Hindlimb muscle (tissue), 1 donor: ENCODE results near the gene C19orf33. TPM values are rescaled to one million over a fixed set of nuclear protein-coding genes. Genes with fewer than 3 reads are reported as not detected.
"Not testable (repeated sequence)": the region's sequence is repeated elsewhere in the genome, so short reads cannot be mapped to it uniquely, and the experiment has no call there.

Experiments used
- DNase-seq: peaks from one replicate; pipeline ENCODE4 v3.0.0-alpha.2; 2013
- polyA plus RNA-seq: library from polyadenylated mRNA; unstranded; fragments of 120-200 nt; gene quantifications from one replicate; pipeline ENCODE4 v1.2.1, GENCODE V29; 2013; ENCODE audit not compliant: insufficient read length

Gene C19orf33
- not detected for polyA plus RNA-seq

DNA sequence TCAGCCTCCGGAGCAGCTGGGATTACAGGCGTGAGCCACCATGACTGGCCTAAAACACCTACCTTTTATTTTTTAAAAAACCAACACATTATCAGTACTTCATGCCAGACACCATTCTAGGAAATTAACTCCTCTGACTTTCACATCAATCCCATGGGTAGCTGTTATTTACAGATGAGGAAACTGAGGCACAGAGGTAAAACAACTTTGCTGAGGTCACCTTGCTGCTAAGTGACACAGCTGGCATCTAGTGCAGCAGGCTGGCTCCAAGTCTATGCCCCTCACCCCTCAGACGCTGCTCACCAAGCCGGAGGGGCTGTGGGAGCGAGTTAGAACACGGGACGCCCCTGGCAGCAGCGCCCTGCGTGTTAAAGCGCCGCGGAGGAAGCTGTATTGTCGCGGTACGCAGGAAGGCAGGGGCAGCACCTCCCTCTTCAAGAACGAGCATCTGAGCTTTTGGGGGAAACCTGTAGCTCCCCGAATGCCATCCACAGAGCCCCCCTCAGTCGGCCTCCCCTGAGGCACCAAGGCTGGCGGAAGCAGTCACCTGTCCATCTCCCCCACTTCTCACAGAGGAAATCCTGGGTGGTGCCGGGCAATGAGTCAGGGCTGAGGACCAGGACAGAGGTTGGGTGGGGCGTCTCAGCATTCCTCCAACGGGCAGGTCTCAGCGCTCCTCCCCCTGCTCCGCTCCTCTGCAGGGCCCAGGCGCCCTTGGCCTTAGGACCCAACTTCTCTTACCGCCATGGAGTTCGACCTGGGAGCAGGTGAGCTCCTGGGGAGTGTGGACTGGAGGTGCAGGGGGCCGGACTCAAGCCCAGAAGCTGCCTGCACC, at the start of gene C19orf33:
TSS of gene C19orf33 (plus strand) at position 735 of the 835 bp plus-strand sequence. CDS start at position 746, 11 bp downstream.
- DNase-seq, result no peak

DNA sequence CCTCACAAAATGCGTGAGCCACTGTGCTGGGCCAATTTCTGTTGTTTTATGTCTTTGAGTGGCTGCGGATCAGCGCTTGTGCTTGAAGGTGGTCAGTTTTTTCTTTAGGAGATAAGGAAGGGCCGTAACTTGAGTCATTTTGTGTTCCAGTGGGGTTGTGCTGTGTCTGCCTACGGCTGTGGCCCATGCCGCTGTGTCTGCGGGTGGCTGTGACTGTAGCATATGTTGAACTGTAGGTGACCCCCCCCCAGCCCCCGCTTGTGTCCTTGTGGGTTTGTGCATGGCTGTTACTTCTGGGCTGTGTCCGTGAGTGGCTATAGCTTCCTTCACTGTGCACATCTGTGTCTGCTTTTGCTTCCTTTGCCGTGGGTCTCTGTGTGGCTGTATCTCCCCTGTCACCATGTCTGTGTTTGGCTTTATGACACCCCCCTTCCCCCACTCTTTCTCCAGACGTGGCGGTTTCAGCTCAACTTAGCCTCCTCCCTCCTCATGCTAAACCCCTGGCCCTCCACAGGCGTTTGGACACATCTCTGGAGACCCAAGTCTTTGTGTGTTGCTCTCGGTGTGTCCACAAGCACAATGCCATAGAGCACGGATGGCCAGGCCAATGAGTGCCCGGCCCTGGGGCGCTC, 48.6 kb upstream of the C19orf33 start:
- DNase-seq, result no peak

DNA sequence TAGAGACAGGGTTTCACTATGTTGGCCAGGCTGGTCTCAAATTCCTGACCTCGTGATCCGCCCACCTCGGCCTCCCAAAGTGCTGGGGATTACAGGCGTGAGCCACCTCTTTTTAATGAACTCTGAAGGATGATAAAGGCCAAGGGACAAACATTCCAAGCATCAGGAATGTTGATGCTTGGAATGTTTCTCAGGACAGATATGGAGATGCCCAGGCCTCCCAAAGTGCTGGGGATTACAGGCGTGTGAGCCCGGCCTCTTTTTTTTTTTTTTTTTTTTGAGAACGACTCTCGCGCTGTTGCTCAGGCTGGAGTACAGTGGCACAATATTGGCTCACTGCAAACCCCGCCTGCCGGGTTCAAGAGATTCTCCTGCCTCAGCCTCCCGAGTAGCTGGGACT, 42.1 kb upstream of the C19orf33 start:
- not testable (repeated sequence) for DNase-seq

DNA sequence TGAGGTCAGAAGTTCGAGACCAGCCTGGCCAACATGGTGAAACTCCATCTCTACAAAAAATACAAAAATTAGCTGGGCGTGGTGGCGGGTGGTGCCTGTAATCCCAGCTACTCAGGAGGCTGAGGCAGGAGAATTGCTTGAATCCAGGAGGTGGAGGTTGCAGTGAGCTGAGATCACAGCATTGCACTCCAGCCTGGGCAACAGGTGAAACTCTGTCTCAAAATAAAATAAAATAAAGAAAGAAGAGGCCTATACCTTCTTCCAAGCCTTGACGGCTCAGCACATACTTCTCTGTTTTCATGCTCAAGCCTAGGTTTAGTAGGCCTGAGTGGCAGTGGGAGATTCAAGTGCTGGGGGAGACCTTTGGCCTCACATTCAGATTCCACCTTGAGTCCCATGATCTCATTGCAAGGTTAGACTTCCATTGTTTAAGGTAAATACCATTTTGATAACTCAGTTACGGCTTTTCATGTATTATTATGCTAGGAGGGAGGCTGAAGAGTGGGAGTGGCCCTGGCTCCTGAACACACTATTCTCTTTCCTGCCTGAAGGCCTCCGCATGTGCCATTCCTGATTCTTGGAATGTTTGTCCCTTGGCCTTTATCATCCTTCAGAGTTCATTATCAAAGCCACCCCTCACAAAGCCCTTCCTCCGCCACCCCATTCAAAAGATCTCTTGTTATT, 41.3 kb upstream of the C19orf33 start:
- DNase-seq, result no peak

DNA sequence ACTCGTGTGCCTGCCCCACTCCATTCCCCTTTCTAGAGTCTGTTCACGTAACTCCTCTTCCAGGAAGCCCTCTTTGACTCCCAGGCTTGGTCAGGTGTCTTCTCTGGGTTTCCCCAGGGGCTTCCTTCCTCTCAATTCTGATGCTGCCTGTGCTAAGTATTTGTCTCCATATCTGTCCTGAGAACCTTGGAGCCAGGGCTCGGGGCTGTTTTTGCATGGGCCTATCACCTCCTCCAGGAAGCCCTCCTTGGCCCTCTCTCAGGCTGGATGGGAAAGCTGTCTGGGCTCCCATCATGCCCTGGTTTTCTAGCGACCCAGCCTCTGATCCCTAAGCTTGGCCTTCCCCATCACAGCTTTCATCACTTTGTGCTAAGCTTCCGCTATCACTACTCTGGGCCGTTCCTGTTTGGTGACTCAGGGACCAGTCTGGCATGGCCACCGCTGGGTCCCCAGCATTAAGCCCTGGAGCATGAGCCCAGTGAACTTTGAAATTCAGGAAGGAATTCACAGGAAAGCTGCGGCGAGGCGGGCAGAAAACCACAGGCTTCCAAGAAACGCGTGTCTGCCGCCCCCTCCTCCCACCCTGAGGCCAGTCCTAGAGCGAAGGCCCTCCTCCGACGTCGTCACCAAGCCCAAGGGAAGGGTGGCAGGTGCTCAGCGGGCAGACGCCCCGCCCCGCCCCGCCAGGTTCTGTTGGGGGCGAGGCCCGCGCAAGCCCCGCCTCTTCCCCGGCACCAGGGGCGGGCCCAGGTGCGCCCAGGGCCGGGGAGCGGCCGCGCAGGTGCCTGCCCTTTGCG, 40.2 kb upstream of the C19orf33 start:
- no peak for DNase-seq

DNA sequence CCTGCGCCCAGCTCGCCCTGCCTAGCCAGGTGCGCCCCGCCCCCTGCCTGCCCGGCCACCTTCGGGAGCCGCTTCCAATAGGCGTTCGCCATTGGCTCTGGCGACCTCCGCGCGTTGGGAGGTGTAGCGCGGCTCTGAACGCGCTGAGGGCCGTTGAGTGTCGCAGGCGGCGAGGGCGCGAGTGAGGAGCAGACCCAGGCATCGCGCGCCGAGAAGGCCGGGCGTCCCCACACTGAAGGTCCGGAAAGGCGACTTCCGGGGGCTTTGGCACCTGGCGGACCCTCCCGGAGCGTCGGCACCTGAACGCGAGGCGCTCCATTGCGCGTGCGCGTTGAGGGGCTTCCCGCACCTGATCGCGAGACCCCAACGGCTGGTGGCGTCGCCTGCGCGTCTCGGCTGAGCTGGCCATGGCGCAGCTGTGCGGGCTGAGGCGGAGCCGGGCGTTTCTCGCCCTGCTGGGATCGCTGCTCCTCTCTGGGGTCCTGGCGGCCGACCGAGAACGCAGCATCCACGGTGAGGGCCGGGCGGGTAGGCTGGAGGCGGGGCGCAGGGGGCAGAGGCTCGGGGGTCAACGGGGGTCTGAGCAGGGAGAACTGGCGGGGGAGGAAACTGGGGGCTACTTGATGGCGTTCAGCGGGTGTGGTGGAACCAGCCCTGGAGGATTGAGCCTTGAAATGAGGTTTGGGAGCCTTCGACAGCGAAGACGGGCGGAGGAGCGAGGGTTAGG, 39.4 kb upstream of the C19orf33 start, which contains the start of gene SPINT2:
TSS of gene SPINT2 (plus strand) at position 88 of the 727 bp plus-strand sequence. CDS start at position 408, 320 bp downstream.
- DNase-seq, result no peak

DNA sequence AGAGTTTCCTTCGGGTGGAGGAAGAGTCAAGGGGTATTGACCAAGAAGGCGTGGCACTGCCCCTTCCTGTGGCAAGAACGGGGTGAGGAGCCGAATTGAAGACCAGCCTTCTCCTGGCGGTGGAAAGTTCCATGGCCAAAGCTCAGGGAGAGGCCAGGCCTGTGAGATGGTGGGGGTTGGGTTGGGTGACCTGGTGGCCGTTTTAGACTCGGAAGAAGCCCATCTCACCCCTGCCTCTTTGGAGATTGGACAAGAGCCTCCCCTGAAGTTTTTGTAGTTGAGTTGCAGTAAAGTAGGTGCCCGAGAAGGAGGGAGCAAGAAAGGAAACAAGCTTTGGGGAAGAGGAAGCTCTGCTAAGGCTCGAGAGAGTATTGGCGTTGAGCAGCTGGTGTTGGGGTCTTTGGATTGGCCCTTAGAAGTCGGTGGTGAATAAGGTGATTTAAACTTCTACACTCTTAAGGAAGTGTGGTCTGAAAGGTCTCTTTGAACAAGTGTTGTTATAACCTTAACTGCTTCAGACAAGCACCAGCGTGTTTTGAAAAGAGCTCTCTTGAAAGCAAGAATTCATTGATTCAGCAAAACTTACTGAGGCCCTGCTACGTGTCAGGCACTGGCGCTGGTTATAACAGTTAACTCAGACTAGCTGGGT, 38.7 kb upstream of the C19orf33 start:
- no peak for DNase-seq

DNA sequence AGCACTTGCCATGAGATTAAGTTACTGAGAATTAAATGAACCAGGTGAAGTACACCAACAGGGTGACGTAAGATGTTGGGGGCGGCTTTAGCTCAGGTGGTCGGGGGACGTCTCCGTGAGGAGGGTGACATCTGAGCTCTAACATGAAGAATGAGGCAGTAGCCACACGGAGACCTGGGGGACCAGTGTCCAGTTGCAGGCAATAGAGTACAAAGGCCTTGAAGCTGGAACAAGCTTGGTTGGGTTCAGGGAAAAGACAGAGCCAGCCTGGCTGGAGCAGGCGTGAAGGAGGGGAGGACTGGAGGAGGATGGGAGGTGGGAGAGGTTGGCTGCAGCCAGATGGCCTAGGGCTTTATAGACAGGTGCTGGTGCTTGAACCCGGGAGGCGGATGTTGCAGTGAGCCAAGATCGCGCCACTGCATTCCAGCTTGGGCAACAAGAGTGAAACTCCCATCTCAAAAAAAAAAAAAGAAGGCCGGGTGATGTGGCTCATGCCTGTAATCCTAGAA, 38.1 kb upstream of the C19orf33 start:
- no peak for DNase-seq

DNA sequence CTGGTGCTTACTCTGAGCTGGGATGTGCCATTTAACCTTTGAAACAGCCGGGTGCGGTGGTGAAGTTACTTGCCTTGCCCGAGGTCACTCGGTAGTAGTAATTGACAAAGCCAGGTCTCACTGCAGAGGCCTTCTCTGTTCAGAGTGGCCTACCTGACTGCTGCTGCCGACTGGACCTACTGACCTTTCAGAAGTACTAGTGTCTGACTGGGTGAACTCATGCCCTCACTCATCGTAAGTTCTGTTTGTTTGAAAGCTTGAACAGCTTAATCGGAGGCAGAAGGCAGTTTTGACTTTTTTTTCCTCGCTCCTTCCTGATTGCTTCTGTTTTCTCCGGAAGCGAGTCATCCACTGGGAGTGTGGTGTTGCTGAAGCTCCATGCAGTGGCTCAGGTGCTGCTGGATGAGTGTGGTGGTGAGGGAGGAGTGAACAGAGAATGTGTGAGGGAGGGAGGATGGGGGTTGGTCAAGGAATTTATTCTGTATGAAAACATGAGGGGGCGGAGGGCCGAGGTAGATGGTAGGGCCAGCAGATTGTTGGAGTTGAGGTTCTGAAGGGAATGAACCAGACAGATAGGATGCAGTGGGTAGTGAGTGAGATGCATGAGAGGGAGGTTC, 37.0 kb upstream of the C19orf33 start:
- no peak for DNase-seq

DNA sequence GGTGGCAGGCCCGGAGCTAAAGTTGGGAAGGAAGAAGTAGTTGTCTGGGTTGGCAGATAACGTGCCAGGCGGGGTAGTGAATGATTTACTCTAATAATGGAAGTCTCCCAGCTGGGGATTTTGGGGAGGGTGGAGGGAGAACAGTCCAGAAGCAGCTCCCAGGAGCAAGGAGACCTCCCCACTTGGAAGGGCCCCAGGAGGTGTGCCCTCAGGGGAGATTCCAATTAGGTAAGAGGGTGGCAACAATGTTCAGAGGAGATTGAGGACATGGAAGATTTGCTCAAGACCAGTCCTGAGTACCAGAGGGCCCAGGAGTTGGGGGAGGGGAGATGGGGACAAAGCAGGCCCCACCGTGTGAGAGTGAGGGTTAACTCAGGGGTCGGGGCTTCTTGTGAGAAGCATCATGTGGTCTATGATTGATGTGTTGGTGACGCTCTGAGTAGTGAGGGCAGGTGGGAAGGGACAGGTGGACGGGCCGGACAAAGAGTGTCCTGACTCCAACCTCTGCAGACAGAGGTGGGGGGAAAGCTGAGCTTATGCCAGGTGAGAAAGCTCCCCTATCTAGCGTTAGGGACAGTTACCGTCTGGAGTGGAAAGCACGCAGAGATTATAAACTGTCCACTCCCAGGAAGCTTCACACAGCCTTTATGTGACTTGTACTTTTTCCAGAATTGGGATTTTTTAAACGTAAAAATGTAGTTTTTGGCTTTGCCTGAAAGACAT, 36.1 kb upstream of the C19orf33 start:
- no peak for DNase-seq

DNA sequence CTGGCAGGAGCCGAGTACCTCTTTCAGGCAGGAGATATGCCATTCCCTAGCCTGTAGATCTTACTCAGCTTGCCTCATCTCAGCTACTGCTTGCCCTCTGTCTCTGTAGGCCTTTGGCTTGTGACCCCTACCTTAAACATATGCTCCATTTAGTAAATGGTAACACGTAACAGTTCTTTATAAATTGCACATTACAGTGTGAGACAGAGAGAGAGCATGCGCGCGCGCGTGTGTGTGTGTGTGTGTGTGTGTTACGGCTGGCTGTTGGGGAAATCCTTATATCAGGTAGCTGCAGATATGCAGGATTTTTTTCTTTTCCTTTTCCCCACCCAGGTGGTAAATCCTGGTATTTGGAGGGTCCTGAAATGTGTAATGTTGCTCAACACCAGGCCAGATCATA, 35.5 kb upstream of the C19orf33 start:
- no peak for DNase-seq

DNA sequence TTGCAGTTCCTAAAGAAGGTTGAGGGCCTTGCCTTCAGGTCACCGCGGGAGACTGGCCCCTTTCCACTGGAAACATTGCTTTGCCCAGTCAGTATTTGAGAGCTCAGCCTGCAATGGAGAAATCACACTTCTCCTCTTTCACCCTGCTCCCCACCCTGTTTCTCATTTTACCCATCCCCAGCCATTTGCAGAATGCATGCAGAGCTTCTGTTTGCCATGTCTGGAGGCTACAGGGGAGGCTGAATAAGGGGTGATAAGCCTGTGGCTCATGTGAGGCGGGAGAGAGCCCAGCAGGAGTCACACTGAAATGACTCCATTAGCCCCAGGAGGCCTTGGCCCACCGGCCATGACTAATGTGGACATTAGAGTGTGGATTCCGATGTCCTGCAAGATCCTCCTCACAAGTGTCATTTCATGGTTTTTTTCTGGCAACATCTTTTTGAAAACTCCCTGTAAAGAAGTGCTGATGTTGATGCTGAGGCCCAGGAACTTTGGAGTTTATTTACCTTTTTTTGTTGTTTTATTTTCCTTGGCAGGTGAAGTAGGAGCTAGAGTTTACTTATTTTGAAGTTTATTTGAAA, 33.4 kb upstream of the C19orf33 start:
- no peak for DNase-seq

DNA sequence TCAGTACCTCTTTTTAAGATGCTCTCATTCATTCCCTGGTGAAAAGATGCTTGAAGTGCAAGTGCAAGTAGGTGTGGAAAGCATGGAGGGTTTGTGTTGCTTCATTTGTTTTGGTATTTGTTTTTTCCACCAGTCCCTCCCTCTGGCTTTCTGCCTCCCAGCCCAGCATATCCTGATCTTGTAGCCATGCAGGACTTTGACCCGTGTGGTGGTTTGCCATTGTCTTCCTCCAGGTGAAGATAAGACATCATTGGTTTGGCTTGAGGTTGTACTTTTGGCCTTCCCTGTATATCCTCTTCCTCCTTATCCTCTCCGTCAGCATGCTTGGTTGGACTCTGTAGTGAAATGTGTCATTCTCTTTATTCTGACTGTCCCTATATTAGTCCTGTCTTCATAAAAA, 30.6 kb upstream of the C19orf33 start:
- DNase-seq, result no peak

DNA sequence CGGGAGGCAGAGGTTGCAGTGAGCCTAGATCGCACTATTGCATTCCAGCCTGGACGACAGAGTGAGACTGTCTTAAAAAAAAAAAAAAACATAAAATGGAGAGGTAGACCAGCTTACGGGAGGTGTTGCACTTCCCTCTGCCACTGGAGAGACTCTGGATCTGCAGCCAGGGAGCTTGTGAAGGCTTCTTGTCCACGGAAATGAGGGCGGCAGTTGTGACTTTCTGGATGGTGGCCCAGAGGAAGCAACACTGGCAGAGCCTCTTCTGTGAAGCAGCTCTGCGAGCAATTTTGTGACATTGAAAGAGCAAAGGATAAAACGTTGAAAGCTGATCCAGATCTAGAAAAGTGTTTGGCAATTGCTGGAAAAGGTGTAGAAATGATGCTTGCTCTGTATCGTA, 29.3 kb upstream of the C19orf33 start:
- DNase-seq, result no peak

DNA sequence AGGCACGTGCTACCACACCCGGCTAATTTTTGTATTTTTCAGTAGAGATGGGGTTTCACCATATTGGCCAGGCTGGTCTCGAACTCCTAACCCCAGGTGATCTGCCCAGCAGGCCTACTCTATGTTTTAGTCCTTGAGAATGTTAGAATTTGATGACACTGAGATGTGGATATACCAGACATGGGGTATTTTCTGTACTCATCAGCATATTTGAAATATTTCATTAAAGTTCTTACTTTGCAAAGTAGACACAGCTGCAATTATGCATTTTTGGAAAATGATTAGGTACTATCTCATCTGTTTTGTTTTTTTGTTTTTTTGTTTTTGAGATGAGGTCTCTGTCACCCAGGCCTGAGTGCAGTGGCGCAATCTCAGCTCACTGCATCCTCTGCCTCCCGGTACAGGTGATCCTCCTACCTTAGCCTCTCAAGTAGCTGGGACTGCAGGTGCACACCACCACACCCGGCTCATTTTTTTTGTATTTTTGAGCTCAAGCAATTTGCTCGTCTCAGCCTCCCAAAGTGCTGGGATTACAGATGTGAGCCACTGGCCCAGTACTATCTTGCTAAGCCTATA, 27.0 kb upstream of the C19orf33 start:
- no peak for DNase-seq

DNA sequence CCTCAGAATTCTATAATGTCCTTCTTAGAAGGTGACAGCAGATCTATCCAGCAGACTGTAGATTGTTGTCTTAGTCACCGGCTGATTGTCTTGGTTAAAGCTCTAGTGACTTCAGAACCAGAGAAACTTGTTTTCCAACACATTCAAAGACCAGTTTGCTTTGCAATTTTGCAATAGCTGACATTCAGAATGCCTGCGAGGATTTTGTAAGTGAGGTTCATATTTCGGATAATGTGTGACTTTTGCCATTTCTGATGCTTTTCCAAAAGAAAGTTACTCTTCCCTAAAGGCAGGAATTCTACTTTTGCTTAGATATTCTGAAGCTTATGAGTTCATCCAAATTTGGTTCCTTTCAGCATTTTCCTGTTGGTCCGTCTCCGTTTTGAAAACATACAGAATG, 26.5 kb upstream of the C19orf33 start:
- DNase-seq, result no peak

DNA sequence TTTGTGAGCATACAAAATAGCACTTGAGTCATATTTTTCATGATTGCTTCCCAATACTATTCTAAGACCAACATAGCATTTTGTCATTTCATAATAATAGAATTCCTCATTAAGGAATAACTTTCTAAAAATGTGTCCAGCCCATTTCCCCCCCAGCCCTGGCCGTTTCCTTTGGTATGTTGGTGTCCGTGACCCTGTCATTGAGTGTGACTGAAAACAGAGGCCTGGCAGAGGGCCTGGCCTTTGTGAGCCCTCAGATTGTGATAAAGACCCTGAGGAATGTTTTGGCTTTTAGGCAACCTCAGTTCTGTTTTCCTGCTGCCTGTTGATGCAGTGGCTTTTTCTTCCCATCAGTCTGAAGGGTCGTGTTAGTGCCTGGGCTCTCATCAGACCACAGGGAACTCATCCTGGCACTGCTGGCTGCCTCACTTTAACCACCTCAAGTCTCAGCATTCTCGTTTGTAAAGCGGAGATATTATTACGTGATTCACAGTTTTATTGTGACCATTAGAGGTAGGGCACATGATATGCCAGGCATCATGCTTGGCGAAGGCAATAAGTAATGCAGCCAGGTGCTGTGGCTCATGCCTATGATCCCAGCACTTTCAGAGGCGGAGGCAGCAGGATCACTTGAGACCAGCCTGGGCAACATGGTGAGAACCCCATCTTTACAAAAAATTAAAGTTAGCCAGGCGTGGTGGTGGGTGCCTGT, 25.9 kb upstream of the C19orf33 start:
- DNase-seq, result no peak

DNA sequence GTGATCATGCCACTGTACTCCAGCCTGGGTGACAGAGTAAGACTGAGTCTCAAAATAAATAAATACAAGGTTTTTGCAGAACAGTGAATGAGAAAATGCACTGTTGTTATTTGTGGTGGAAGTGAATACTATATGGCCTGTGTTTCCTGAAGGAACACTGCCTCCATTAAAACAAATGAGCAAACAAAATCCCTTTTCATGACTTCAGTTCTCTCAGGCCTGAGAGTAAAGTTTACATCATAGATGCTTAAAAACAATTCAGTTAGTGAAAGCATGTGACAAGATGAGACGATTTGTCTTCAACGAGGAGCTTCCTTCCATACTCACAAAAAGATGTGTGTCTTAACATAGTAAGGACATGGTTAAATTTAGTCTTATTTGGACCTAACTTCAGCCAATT, 25.3 kb upstream of the C19orf33 start:
- DNase-seq, result no peak
